ENCODE data around the gene AK5.

The AK5 gene

GRCh38 chr1:77590651-77591050 lies 308.8 kb downstream of the AK5 start:
- DNase-seq (ENCODE audit: low read depth), result no peak

GRCh38 chr1:77592906-77593305 lies 311.1 kb downstream of the AK5 start:
- DNase-seq (ENCODE audit: low read depth), result no peak

DNA sequence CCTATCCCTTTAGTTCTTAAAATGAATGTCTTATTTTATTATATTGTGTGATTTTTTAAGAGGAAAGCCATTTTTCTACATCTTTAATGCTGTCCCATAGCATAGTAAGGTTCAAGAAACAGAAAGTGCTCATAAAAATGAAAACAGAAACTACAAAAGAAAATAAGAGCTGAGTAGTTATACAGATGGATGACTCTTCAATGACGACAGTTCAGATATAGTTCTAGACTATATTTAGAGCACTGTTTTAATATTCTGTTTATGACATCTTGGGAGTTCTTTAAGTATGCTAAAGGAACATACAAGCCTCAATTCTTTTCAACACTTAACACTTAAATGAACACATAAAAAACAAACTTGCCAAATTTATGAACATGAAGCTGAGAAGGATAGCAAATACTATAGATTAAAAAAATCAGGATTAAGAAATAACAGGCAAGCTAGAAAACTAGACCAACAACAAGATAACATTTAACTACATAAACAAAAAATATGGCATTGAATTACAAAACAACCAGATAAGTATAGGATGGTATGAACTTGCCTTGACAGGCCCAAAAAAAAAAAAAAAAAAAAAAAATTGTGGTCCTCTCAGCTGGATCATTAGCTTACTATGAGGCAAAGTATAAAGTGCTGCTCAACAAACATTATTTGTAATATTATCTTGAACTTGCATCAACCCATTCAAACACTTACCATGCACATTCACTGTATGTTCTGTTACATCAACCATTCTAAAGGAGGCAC lies 312.7 kb downstream of the AK5 start:
- no peak for DNase-seq (ENCODE audit: low read depth)

DNA sequence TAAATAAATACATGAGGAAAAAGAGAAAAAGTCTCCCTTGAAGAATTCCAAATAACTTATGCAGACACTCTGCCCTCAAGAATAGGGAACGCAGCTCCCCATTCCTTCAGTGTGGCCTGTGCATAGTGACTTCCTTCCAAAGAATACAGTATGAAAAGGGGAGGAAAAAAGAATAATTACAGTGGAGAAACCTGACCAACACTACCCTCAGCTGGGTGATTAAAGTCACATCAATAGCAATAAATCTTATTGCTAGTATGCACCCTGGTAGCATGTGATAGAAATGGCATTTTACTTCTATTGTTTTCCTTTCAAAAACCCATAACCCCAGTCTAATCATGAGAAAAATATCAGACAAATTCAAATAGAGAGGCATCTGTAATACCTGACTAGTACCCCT lies 315.5 kb downstream of the AK5 start:
- no peak for DNase-seq (ENCODE audit: low read depth)

DNA sequence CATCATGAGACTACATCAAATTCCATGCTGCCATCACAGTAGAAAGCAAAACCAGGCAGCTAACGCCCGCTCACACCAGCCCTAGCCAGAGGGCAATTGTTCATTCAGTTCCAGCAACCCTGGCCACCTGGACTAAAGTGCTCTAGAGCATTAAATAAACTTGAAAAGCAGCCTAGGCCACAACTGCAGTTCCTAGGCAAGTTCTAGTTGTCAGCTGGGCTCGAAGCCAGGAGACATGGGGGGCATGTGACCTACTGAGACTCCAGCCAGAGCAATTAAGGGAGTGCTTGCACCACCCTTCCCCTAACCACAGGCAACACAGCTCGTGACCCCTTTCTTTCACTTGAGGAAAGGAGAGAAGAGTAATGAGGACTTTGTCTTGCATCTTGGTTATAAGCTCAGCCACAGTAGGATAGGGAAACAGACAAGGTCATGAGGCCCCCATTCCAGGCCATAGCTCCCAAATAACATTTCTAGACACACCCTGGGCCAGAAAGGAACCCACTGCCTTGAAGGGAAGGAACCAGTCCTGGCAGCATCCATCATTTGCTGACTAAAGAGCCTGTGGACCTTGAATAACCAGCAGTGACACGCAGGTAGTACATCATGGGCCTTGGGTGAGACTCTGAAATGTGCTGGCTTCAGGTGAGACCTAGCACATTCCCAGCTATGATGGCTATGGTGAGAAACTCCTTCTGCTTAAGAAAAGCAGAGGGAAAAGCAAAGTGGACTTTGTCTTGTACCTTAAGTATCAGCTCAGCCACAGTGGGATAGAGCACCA lies 323.6 kb downstream of the AK5 start:
- DNase-seq (ENCODE audit: low read depth), result no peak

GRCh38 chr1:77608893-77609292 lies 327.1 kb downstream of the AK5 start:
- no peak for DNase-seq (ENCODE audit: low read depth)

All from stimulated activated CD8-positive, alpha-beta memory T cell treated with anti-CD3 and anti-CD28 coated beads, Interleukin-15, amount 100 ng/mL, for 1 hour (primary cell).